ENCODE data around the gene ABCA4. TPM values are rescaled to one million over a fixed set of nuclear protein-coding genes. Genes with fewer than 3 reads are reported as not detected.

Gene ABCA4
- total and polyA plus RNA-seq, 2 donors (not counting 3 experiments of a cell fraction or from before 2014, with no cell fraction given): 2.3 to 4.9 TPM

DNA sequence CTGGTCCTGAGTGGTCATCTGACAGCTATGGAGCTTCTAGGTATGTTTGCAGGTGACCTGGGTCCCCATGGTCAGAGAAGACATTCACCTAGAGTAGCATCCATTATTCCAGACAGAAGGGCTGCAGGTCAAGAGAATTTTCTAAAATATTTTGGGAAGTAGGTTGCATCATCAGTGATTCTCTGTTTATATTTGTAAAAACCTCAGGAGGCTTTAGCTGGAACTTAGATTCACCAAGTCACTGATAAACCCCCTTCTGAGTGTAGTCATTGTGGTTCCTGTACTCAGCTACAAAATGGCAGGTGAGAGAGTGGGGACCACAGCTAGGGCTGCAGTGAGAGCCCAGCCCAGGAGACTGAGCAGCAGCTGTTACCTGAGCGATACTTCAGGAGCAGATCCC is 78.6 kb downstream of the ABCA4 start:
- dilution Hi-C loops (cut with MboI; ENCODE audit: extremely low pct_ligation_motif_present, low sequenced_read_pairs) (no loop called here), intact Hi-C loops (cut with micrococcal nuclease) (no loop called here)
- H3K36me3 ChIP-seq (ENCODE audit: control insufficient read depth in 2 of 2, extremely low read depth in 1 of 2, insufficient read depth in 2 of 2, low read length in 2 of 2): no peaks in the 10 kb centered on the region
- H3K79me2 ChIP-seq (ENCODE audit: control insufficient read depth, insufficient read depth, low read length): no peaks in the 10 kb centered on the region
- no peaks in the 10 kb centered on the region for H4K20me1 ChIP-seq (replicated peaks; ENCODE audit: control insufficient read depth, extremely low read depth, insufficient read depth, low read length)
- TF ChIP-seq, protein P1, sequence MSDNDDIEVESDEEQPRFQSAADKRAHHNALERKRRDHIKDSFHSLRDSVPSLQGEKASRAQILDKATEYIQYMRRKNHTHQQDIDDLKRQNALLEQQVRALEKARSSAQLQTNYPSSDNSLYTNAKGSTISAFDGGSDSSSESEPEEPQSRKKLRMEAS (IDR thresholded peaks at IDR 0.05; ENCODE audit: insufficient read depth, insufficient read length): no peak
- TF ChIP-seq JUN (IDR thresholded peaks at IDR 0.05; ENCODE audit: borderline replicate concordance, insufficient read depth, insufficient read length, low read depth) (no peak), MYC (IDR thresholded peaks at IDR 0.05; ENCODE audit: low read depth, low read length) (no peak)
- TF ChIP-seq, protein P2, sequence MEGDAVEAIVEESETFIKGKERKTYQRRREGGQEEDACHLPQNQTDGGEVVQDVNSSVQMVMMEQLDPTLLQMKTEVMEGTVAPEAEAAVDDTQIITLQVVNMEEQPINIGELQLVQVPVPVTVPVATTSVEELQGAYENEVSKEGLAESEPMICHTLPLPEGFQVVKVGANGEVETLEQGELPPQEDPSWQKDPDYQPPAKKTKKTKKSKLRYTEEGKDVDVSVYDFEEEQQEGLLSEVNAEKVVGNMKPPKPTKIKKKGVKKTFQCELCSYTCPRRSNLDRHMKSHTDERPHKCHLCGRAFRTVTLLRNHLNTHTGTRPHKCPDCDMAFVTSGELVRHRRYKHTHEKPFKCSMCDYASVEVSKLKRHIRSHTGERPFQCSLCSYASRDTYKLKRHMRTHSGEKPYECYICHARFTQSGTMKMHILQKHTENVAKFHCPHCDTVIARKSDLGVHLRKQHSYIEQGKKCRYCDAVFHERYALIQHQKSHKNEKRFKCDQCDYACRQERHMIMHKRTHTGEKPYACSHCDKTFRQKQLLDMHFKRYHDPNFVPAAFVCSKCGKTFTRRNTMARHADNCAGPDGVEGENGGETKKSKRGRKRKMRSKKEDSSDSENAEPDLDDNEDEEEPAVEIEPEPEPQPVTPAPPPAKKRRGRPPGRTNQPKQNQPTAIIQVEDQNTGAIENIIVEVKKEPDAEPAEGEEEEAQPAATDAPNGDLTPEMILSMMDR (IDR thresholded peaks at IDR 0.05; ENCODE audit: extremely low read depth in 1 of 2, insufficient read depth in 1 of 2, low read depth in 1 of 2, low read length in 2 of 2): no peak
- no peak overlapping the region for H3K27ac ChIP-seq (ENCODE audit: insufficient read depth, low read depth, low read length)
- no peak overlapping the region for H2AFZ ChIP-seq (ENCODE audit: low read depth, low read length)
- peaks cover 62% of the 10 kb centered on the region for H3K4me1 ChIP-seq (ENCODE audit: control insufficient read depth, extremely low read depth, insufficient read depth, low read length)
- no peaks in the 10 kb centered on the region for H3K27me3 ChIP-seq (ENCODE audit: control insufficient read depth in 2 of 2, insufficient read depth in 2 of 2, low read length in 2 of 2)
- H3K4me3 ChIP-seq (replicated peaks in 1 of 3; ENCODE audit: insufficient read depth in 1 of 3, low read depth in 1 of 3, low read length in 3 of 3): no peak overlapping the region
- no peaks in the 10 kb centered on the region for H3K9me3 ChIP-seq (replicated peaks; ENCODE audit: control insufficient read depth, insufficient read depth, low read length)
- H3K9me1 ChIP-seq (replicated peaks; ENCODE audit: control insufficient read depth, extremely low read depth, insufficient read depth, low read length): no peaks in the 10 kb centered on the region
- H3K4me2 ChIP-seq (ENCODE audit: insufficient read depth, low read length): no peak overlapping the region
- no peak overlapping the region for H3K9ac ChIP-seq (replicated peaks; ENCODE audit: extremely low read depth, insufficient read depth, low read length)
- DNase-seq (ENCODE audit: low read depth, low spot score) (no peak), FAIRE-seq (no peak)
- no TSS peak for BruUV-seq (replicated peaks)
- POLR2A ChIA-PET: interaction anchor here (0.7 kb wide), 1 partner anchor 50 kb away, joined by 5 read pairs; no protein-coding TSS in a partner anchor
- CTCF ChIA-PET: interaction anchor here (1.8 to 32.6 kb wide), 4 partner anchors 11 to 292 kb away, joined by 3 to 1439 read pairs (median 164); no protein-coding TSS in a partner anchor

Data from endothelial cell of umbilical vein (primary cell).